HG02840 (cell line): ENCODE results near the gene KMT2D.

Experiments
- ATAC-seq: cut with Tn5 transposase; IDR thresholded peaks from one replicate; pipeline ENCODE4 v1.9.1; 2021; ENCODE audit warnings: mild to moderate bottlenecking, moderate library complexity, moderate number of reproducible peaks; ENCODE audit not compliant: unreplicated experiment, low FRiP score

The KMT2D gene

DNA sequence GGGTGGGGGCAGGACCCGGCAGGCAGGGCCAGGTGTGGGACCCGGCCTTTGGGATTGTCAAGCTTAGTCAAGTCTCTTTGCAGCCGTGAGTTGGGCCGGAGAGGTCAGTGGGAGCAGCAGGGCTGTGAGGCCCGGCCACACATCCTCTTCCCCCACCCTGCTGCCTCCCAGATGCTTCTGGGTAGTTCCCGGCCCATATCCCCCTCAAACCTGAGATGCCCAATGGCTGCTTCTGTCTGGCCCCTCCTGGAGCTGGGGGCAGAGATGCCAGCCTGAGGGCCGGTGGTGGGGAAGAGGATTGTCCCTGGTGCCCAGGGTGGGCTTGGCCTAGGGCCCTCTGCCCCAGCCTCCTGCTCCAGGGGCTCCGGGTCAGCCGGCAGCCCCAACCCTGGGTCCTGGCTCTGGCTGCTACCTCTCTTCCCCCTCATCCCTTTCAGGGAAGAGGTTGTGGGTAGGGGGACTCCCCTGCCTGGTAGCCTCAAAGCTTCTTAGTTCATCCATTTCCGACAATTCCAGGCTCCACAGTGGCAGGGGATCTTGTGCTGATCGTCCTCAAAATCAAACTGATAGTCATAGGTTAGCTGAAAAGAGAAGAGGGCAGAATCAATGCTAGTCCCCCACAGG lies 39.2 kb downstream of the KMT2D start:
- ATAC-seq, result no peak

DNA sequence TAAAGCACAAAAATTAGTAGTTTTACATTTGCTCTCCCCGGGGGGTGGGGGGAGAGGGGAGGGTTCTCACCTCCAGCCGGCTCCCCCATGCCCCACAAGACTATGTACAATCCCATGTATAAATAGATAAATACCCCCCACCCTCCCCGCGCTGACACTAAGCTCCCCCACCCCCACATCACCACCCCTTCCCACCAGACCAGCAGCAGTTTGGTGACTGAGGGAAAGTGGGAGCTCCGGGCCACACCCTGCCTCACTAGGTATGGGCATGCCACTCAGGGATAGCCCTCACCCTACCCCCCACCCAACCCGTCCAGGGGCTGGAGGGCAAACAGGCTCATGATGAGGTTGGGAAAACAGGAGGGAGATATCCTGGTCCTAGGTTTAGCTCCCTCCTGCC lies 40.2 kb downstream of the KMT2D start:
- no peak for ATAC-seq

DNA sequence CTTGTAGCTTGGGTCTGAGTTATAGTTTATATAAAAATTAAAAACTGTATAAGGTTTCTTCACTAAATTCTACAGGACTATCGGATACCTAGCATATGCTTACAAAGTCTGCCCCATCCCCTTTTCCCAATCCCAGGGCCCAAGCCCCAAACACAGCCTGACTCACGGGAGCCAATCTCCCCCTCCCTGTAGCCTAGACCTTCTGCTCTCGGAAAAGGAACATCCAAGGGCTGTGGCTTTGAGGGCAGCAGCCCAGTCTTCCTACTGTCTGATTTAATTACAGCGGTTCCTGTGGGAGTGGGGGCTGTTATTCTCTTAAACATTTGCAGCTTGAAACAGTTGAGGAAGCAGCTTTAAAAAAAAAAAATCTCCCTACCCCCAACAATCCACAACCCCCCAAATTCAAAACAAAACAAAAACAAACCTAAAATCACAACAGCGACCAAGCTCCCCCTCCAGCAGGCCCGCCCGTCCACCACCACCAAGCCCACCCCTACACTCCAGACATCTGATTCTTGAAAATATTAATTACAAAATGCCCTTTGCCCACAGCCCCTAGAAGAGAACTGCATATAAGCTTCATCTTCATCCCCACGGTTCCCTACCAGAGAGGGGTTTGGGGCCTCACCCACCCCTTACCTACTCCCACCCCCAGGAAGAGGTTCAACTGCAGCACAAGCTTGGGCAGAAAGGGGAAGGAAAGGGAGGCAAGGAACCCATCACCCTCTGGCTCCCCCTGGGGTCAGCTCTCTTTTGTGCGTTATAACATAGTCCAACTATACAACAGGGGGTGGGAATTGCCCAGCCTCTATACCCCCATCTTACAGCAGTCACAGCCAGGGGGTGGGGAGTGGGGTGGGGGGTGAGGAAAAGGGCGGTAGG lies 40.9 kb downstream of the KMT2D start:
- ATAC-seq, result no peak

DNA sequence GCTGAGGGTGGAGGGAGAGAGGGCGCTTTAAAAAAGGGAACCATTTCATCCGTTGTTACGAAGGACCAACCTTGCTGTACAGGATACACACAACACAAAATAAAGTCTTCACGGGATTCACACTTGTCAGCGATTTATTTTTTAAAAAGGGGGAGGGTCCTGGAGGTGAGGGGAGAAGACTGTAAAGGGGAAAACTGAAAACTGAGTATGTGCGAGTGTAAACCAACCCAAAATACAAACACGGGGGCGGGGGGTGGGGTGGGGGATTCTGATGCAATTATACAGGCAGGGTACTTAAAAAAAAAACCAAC lies 41.5 kb downstream of the KMT2D start:
- ATAC-seq, result no peak

DNA sequence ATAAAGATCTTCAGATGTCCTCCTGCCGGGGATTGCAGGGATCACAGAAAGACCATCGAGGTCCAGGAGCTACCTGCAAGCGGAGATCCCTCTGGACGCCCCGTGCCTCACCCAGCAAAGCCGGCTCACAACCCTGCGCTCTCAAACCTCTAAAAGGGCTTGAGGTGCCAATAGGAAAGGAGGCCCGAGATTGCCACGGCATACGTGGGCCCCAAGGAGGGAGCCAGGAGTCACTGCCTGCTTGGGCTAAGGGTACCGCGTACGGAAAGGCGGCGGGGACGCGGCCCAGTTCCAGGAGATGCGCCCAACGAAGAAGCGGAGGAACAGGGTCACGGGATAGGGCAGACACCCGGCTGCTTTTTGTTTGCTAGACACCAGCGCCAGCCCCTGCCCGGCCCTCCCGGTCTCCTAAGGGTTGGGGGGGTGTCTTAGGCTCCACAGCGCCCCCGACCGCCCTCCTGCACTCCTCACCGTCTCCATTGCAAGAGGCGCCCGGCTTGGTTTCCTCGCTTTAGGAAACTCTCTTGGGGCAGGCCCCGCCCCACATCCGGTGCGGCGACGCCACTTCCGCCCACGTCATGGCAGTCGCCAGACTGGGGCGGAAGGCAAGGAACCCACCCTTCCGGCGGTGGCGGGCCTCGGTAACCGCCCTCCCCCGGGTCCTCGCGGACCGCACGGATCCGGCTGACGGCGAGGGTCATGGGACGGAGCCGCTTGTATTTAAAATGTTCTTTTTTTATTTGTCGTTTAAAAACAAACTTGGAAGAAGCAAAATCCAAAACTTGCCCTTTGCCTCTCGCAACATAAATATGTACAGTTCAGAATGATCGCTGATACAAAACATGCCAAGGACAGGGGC lies 42.1 kb downstream of the KMT2D start, which contains the start of gene PRKAG1:
Gene PRKAG1 (minus strand): TSS at position 516 of the 859 bp plus-strand sequence. CDS start 36 bp downstream, at position 480.
- peak; percentile 86 for ATAC-seq

DNA sequence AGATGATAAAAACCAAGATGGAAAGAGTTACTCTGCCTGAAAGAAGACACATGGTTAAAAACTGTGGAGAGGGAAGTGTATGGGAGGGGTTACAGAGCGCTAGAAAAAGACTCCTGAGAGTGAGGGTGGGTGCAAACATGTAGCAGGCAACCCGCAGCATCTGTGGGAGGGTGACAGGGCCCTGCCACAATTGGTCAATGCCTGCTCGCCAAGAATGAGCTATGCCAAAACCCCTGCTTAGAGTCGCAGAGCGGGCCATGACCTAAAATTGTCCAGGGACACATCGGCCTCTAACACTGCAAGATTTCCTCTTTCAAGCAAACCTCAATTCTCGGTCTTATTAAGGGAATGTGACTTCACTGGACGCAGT lies 42.7 kb downstream of the KMT2D start:
- no peak for ATAC-seq

DNA sequence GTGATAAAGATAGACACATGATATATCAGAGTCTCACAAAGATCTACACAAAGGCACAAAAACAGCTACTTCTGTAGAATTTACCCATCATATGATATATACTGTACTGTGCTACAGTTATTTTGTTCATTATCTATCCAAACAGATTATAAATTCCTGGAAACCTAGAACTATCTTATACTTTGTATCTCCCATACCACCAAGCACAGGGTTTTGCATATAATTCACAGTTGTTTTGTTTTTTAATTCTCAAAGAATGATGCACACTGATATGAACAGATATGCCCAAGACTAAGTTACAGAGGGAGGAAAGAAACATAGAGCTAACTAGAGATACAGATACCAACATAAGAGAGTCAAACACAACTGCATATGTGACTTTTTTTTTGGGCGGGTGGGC lies 45.4 kb downstream of the KMT2D start:
- ATAC-seq, result no peak

DNA sequence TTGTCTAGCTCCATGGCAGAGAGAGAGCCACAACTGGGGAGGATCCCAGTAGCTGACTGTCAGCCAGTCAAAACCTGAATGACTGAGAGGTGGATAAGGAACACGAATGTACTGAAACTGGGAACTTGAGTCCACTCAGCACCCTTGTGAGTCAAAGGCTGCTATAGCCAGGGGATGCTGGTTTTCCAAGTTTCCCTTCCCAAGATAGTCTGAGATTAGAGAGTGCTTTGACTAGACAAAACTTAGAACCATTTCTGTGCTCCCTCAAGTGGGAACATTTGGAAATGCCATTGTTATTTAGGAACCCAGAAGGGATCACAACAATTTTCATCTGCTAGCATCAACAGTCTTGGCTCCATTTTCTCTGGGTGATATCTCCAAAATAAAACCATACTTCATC lies 46.0 kb downstream of the KMT2D start:
- ATAC-seq, result no peak

DNA sequence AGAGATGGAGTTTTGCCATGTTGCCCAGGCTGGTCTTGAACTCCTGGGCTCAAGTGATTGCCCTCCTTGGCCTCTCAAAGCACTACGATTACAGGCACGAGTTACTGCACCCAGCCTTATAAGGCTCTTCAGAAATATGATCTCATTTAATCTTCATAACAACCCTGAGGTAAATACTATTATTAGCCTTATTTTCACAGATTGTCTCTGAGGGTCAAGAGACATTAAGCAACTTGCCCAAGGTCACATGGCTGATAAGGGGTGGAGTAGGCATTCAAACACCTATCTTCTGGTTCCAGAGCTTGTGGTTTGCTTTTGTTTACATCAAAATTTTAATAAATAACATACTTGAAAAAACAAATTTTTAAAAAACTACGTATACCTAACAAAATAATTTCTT lies 47.2 kb downstream of the KMT2D start:
- no peak for ATAC-seq

DNA sequence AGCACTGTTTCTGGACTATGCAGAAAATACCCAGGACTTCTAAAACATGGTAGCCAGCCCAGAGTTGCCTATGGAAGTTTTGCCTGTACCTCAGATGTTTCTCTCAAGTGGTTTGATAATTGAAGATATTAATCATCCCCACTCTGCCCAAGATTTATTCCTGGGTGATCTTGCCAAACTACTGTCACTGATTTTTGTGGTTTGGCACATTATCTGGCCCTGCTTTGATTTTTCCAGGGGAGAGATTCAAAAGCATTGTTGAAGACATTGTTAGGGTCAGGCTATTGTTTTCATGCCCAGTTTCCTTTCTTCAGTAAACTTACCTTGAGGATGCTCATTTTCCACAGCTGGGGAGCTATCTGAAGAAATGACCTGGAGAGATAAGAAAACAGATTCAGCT lies 47.9 kb downstream of the KMT2D start:
- no peak for ATAC-seq
